ENCODE measurements around the gene PHETA1.

Gene PHETA1

DNA sequence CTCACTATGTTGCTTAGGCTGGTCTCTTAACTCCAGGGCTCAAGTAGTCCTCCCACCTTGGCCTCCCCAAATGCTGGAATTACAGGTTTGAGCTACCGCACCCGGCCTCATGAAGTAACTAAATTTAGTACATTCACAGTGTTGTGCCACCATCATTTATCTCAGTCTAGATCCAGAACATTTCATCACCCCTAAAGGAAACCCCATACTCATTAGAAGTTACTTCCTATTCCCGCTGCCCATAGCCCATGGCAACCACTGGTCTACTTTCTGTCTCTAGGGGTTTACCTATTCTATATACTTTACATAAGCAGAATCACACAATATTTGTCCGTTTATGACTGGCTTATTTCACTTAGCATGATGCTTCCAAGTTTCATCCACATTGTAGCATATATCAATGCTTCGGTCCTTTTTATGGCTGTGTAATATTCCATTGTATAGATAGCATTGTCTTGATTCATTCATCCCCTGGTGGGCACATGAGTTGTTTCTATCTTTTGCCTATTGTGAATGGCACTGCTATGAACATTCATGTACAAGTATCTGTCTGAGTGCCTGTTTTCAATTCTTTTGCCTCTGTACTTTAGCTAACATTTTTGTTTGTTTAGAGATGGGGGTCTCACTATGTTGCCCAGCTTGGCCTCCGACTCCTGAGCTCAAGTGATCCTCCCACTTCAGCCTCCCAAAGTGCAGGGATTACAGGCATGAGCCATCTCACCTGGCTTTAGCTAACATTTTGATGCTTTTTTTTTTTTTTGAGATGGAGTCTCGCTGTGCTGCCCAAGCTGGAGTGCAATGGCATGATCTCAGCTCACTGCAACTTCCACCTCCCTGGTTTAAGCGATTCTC is 26.7 kb upstream of the PHETA1 start:
- TF ChIP-seq, protein P1, sequence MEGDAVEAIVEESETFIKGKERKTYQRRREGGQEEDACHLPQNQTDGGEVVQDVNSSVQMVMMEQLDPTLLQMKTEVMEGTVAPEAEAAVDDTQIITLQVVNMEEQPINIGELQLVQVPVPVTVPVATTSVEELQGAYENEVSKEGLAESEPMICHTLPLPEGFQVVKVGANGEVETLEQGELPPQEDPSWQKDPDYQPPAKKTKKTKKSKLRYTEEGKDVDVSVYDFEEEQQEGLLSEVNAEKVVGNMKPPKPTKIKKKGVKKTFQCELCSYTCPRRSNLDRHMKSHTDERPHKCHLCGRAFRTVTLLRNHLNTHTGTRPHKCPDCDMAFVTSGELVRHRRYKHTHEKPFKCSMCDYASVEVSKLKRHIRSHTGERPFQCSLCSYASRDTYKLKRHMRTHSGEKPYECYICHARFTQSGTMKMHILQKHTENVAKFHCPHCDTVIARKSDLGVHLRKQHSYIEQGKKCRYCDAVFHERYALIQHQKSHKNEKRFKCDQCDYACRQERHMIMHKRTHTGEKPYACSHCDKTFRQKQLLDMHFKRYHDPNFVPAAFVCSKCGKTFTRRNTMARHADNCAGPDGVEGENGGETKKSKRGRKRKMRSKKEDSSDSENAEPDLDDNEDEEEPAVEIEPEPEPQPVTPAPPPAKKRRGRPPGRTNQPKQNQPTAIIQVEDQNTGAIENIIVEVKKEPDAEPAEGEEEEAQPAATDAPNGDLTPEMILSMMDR (IDR thresholded peaks at IDR 0.05; ENCODE audit: extremely low read depth, insufficient read depth, missing control alignments), result no peak
- in situ Hi-C loops (cut with MboI; ENCODE audit: low pct_unique_long_range_greater_than_20kb, low sequenced_read_pairs, unreplicated experiment), result loop anchor here (10.0 kb wide), 1 partner anchor 139 kb away; no protein-coding TSS in a partner anchor
- DNase-seq (ENCODE audit: low spot score), result no peak

DNA sequence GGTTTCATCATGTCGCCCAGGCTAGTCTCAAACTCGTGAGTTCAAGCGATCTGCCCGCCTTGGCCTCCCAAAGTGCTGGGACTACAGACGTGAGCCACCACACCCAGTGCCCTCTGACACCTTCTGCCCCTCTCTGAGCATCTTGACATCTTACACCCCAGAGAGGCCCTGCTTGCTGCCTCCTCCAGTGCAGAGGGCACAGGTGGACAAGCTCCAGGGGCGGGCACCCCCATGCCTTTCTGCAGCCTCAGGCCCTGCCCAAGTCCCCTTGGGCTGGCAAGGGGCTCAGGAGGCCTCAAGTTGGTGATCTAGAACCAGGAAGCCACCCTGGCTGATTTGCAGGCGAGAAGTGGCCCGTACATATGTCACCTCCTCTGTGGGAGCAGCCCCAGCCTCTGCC is 25.6 kb upstream of the PHETA1 start:
- no peak for DNase-seq (ENCODE audit: low spot score)
- in situ Hi-C loops (cut with MboI; ENCODE audit: low pct_unique_long_range_greater_than_20kb, low sequenced_read_pairs, unreplicated experiment), result loop anchor here (10.0 kb wide), 1 partner anchor 140 kb away; no protein-coding TSS in a partner anchor
- TF ChIP-seq, protein P1 (IDR thresholded peaks at IDR 0.05; ENCODE audit: extremely low read depth, insufficient read depth, missing control alignments), result no peak

DNA sequence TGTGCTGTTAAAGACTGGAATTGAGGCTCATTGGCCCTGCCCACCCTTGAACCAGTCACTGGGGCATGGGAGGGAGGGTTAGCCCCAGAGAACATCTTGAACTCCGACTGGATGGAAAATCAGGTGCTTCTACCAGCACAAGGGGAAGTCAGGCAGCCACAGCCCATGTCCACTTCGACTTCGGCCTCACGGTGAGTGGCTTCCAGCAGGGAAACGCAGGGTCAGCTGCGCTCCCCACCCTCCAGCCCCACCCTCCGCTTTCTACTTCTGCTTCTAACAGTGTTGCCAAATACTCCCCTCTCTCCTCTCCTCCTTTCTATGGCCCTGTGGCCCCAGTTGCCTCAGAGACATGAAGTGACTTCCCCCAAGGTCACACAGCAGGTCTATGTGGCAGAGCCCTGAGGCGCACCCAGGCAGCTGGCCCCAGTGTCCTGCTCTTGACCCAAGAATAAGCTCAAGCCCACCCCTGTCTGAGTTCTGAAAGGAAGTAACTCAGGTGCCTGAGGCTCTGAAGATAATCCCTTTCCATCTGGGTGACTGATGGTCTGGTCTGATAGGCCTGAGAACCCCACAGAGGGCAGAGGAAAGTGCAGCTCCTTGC is 24.9 kb upstream of the PHETA1 start:
- in situ Hi-C loops (cut with MboI; ENCODE audit: low pct_unique_long_range_greater_than_20kb, low sequenced_read_pairs, unreplicated experiment), result loop anchor here (10.0 kb wide), 1 partner anchor 141 kb away; no protein-coding TSS in a partner anchor
- TF ChIP-seq, protein P1 (IDR thresholded peaks at IDR 0.05; ENCODE audit: extremely low read depth, insufficient read depth, missing control alignments), result no peak
- DNase-seq (ENCODE audit: low spot score), result no peak

DNA sequence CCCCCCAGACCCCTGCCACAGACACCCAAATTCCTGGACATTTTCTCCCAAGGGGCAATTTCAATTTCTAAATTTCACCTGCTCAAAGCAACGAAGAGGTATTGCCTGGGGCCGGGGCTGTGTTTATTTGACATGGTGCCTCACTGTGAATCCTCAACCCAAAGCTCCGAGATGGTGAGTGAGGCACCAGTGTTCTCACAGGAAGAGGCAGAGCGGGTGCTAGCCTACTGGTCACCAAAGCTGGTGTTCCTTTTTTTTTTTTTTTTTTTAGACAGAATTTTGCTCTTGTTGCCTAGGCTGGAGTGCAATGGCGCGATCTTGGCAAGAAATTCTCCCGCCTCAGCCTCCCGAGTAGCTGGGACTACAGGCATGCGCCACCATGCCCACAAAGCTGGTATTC is 22.0 kb upstream of the PHETA1 start:
- TF ChIP-seq, protein P1 (IDR thresholded peaks at IDR 0.05; ENCODE audit: extremely low read depth, insufficient read depth, missing control alignments), result no peak
- no peak for DNase-seq (ENCODE audit: low spot score)
- in situ Hi-C loops (cut with MboI; ENCODE audit: low pct_unique_long_range_greater_than_20kb, low sequenced_read_pairs, unreplicated experiment), result loop anchor here (10.0 kb wide), 1 partner anchor 144 kb away; no protein-coding TSS in a partner anchor

DNA sequence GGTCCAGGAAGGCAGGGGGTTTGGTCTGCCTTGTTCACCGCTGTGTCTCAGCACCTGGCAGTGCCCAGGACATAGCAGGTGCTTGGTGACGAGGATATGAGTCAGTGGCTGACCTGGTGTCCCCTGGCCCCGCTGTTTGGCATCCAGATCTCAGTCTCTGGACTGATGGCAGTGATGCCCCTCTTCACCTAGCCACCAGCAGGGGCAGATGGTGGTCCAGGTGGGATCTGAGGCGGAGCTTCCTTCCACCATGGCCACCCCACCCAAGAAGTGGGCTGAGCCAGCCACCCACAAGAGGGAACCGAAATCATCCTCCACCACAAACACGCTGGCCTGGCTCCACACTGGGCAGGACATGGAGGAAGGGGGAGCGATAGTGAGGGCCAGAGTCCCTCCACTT is 20.7 kb upstream of the PHETA1 start:
- TF ChIP-seq, protein P1 (IDR thresholded peaks at IDR 0.05; ENCODE audit: extremely low read depth, insufficient read depth, missing control alignments), result no peak
- in situ Hi-C loops (cut with MboI; ENCODE audit: low pct_unique_long_range_greater_than_20kb, low sequenced_read_pairs, unreplicated experiment), result loop anchor here (10.0 kb wide), 1 partner anchor 145 kb away; no protein-coding TSS in a partner anchor
- no peak for DNase-seq (ENCODE audit: low spot score)

DNA sequence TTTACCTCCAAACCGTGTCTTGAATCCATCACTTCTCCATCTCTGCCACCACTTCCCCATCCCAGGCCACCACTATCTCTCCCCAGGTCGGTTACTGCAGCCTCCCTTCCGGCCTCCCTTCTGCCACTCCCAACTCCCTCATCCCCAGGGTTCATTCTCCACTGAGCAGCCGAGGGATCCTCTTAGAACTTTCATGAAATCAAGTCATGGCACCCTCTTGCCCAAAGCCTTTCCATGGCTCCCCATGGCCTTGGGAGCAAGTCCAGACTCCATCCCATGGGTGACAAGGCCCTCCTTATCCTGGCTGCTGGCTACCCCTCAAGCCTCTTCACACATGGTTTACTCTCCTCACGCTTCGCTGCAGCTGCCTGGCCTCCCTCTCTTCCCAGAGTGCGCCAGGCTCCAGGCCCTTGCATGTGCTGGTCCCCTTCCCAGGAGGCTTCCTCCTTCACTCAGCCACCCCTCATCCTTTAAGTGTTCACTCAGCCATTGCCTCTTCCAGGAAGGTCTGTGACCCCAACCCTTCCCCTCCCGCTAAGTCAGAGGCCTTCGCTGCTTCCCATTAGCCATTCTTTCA is 18.9 kb upstream of the PHETA1 start:
- TF ChIP-seq, protein P1 (IDR thresholded peaks at IDR 0.05; ENCODE audit: extremely low read depth, insufficient read depth, missing control alignments), result no peak
- no peak for DNase-seq (ENCODE audit: low spot score)
- in situ Hi-C loops (cut with MboI; ENCODE audit: low pct_unique_long_range_greater_than_20kb, low sequenced_read_pairs, unreplicated experiment), result no loop called here

All from GM13977 (cell line).